HepG2 (cell line): Measurements from ENCODE around the gene NPFFR1. TPM values are rescaled to one million over a fixed set of nuclear protein-coding genes. Genes with fewer than 3 reads are reported as not detected.
A peak's percentile ranks its signal among the peaks of the same experiment; 100 is the strongest.

Experiments used
- AKNA ChIP-seq: sonication (generic); formaldehyde crosslinking; IDR thresholded peaks from 2 replicates; pipeline ENCODE4 v1.4.0; 2020; ENCODE audit warnings: missing genetic modification reagents, borderline replicate concordance
- ATF7 ChIP-seq, 2 experiments: fragments of 450-650 bp in 1 of 2; sonication (generic) in 1 of 2; formaldehyde crosslinking in 1 of 2; IDR thresholded peaks; 2 replicates each; pipeline versions ENCODE4 v1.4.0 to v1.6.1; 2016 to 2020; ENCODE audit warnings: antibody characterized with exemption in 1 of 2, mild to moderate bottlenecking in 1 of 2, missing genetic modification reagents in 1 of 2
- CREB1 ChIP-seq, 2 experiments: fragments of 450-650 bp in 1 of 2; IDR thresholded peaks; 2 replicates each; pipeline ENCODE4 v1.6.1; 2016 to 2017; ENCODE audit warnings: control low read depth in 1 of 2, mild to moderate bottlenecking in 1 of 2, missing compliant biosample characterization in 1 of 2, missing genetic modification characterization in 1 of 2
- GMEB1 ChIP-seq: sonication (generic); formaldehyde crosslinking; IDR thresholded peaks from 2 replicates; pipeline ENCODE4 v1.5.1; 2020; ENCODE audit warnings: missing genetic modification reagents, mild to moderate bottlenecking, borderline replicate concordance
- HDAC6 ChIP-seq: fragments of 200-600 bp; sonication (generic); IDR thresholded peaks from 2 replicates; pipeline ENCODE4 v1.7.0; 2017; ENCODE audit warnings: mild to moderate bottlenecking, antibody characterized with exemption, low read length, low read depth
- KDM6A ChIP-seq: IDR thresholded peaks from 2 replicates; pipeline ENCODE4 v1.6.1; 2016; ENCODE audit warnings: low read depth
- MTA1 ChIP-seq: sonication (generic); formaldehyde crosslinking; IDR thresholded peaks from 2 replicates; pipeline ENCODE4 v1.4.0; 2020; ENCODE audit warnings: missing genetic modification reagents, mild to moderate bottlenecking, borderline replicate concordance
- MYC ChIP-seq: sonication (generic); formaldehyde crosslinking; IDR thresholded peaks from 2 replicates; pipeline ENCODE4 v1.9.0; 2021; ENCODE audit warnings: missing genetic modification reagents, borderline replicate concordance
- NR2C2 ChIP-seq: sonication (generic); formaldehyde crosslinking; IDR thresholded peaks from 2 replicates; pipeline ENCODE4 v1.4.0; 2020; ENCODE audit warnings: missing genetic modification reagents, mild to moderate bottlenecking, moderate library complexity, borderline replicate concordance
- NR2F1 ChIP-seq, 2 experiments: fragments of 450-650 bp in 1 of 2; formaldehyde crosslinking in 1 of 2; IDR thresholded peaks; 2 replicates each; pipeline versions ENCODE4 v1.5.0 to v1.6.1; 2016 to 2020; ENCODE audit warnings: mild to moderate bottlenecking in 1 of 2, missing compliant biosample characterization in 1 of 2, missing genetic modification reagents in 1 of 2, moderate library complexity in 1 of 2
- PHF20 ChIP-seq: sonication (generic); formaldehyde crosslinking; IDR thresholded peaks from 2 replicates; pipeline ENCODE4 v1.5.0; 2020; ENCODE audit warnings: mild to moderate bottlenecking, missing genetic modification reagents
- POLR2G ChIP-seq: fragments of 200-400 bp; formaldehyde crosslinking; IDR thresholded peaks from 2 replicates; pipeline ENCODE4 v1.6.1; 2018; ENCODE audit warnings: mild to moderate bottlenecking, low read depth, low read length, moderate library complexity
- REL ChIP-seq: sonication (generic); formaldehyde crosslinking; conservative IDR thresholded peaks from 2 replicates; pipeline ENCODE4 v1.8.0; 2022; ENCODE audit warnings: mild to moderate bottlenecking, missing genetic modification reagents, moderate library complexity
- SIX1 ChIP-seq: sonication (generic); formaldehyde crosslinking; IDR thresholded peaks from 2 replicates; pipeline ENCODE4 v1.4.0; 2020; ENCODE audit warnings: missing genetic modification reagents, borderline replicate concordance
- SOX6 ChIP-seq, 2 experiments: fragments of 450-650 bp in 1 of 2; sonication (generic) in 1 of 2; formaldehyde crosslinking in 1 of 2; IDR thresholded peaks; 2 replicates each; pipeline versions ENCODE4 v1.4.0 to v1.6.1; 2017 to 2020; ENCODE audit warnings: antibody characterized with exemption in 1 of 2, mild to moderate bottlenecking in 1 of 2, missing genetic modification reagents in 1 of 2
- STAG1 ChIP-seq: sonication (generic); formaldehyde crosslinking; IDR thresholded peaks from 2 replicates; pipeline ENCODE4 v1.4.0; 2020; ENCODE audit warnings: missing genetic modification reagents
- TGIF2 ChIP-seq: IDR thresholded peaks from 2 replicates; pipeline ENCODE4 v1.6.1; 2016; ENCODE audit warnings: control low read depth, missing compliant biosample characterization
- THAP11 ChIP-seq: IDR thresholded peaks from 2 replicates; pipeline ENCODE4 v1.6.1; 2016; ENCODE audit warnings: missing biosample characterization, missing genetic modification reagents
- TSC22D2 ChIP-seq: sonication (generic); formaldehyde crosslinking; IDR thresholded peaks from 2 replicates; pipeline ENCODE4 v1.5.1; 2020; ENCODE audit warnings: missing genetic modification reagents, mild to moderate bottlenecking, borderline replicate concordance
- ZBTB20 ChIP-seq: sonication (generic); formaldehyde crosslinking; IDR thresholded peaks from 2 replicates; pipeline ENCODE4 v1.8.1; 2023; ENCODE audit warnings: missing genetic modification reagents, low read depth, mild to moderate bottlenecking, borderline replicate concordance
- ZNF619 ChIP-seq: sonication (generic); formaldehyde crosslinking; IDR thresholded peaks from 2 replicates; pipeline ENCODE4 v1.4.0; 2020; ENCODE audit warnings: mild to moderate bottlenecking, missing genetic modification reagents
- polyA plus RNA-seq, 8 experiments: library from polyadenylated mRNA; depleted of rRNA in 3 of 8; stranded (reverse) in 7 of 8; unstranded in 1 of 8; fragments of >200 nt; fragmentation: Illumina TruSeq in 4 of 8; extraction: Trizol in 4 of 8; gene quantifications; 2 replicates each; pipeline versions ENCODE4 v1.2.1 to v1.2.3, GENCODE V29; 2011 to 2016; ENCODE audit warnings: low read depth in 4 of 8, missing spikeins in 1 of 8, mixed read lengths in 1 of 8; ENCODE audit not compliant: insufficient read depth in 1 of 8
- total RNA-seq, 5 experiments: library from RNA; depleted of rRNA; stranded (reverse); fragments of >200 nt; fragmentation: Illumina TruSeq; extraction: Trizol; gene quantifications; 2 replicates each; pipeline ENCODE4 v1.2.3, GENCODE V29; 2016; ENCODE audit warnings: low read depth in 1 of 5

The NPFFR1 gene
- total and polyA plus RNA-seq, 2 of the 13 experiments (the other 11 are each of a cell fraction or from before 2014, with no cell fraction given): under 0.01 TPM; not detected in 1

GRCh38 chr10:70323697-70324338 is 40.0 kb upstream of the NPFFR1 start (continued):
- peak; percentile 98 for TF ChIP-seq MYC
- peak; percentile 81; the same call in 1 of the 2 replicates for TF ChIP-seq TSC22D2
- peak; percentile 65 for TF ChIP-seq STAG1 (CRISPR knock-in tag)
- peak; percentile 80 for TF ChIP-seq TGIF2 (CRISPR knock-in tag)
- no peak for TF ChIP-seq HDAC6
- TF ChIP-seq ZNF619 (CRISPR knock-in tag): peak; percentile 12; the same call in 1 of the 2 replicates
- TF ChIP-seq ATF7 (IDR thresholded peaks at IDR 0.05): no peak
- TF ChIP-seq ATF7 (CRISPR knock-in tag; IDR thresholded peaks at IDR 0.05): peak; percentile 64
- peak; percentile 55; the same call in 1 of the 2 replicates for TF ChIP-seq ZBTB20 (CRISPR knock-in tag)
- TF ChIP-seq REL (CRISPR knock-in tag): 0 out of 2 replicates have a peak, but pooled peaks have one; percentile 29
- TF ChIP-seq AKNA (CRISPR knock-in tag): no peak
- peak; percentile 59 for TF ChIP-seq GMEB1 (CRISPR knock-in tag)
- TF ChIP-seq KDM6A (CRISPR knock-in tag): 0 out of 2 replicates have a peak, but pooled peaks have one; percentile 23
- peak; percentile 90 for TF ChIP-seq THAP11
- 0 out of 2 replicates have a peak, but pooled peaks have one; percentile 13 for TF ChIP-seq SIX1
- no peak for TF ChIP-seq SOX6 (IDR thresholded peaks at IDR 0.05)
- peak; percentile 55 for TF ChIP-seq SOX6 (CRISPR knock-in tag; IDR thresholded peaks at IDR 0.05)
- peak; percentile 90 for TF ChIP-seq PHF20
- peak; percentile 76 to 78 for TF ChIP-seq NR2F1 (CRISPR knock-in tag; IDR thresholded peaks at IDR 0.05)
- peak; percentile 69; the same call in 1 of the 2 replicates for TF ChIP-seq MTA1 (CRISPR knock-in tag)
- no peak for TF ChIP-seq CREB1 (IDR thresholded peaks at IDR 0.05)
- TF ChIP-seq CREB1 (CRISPR knock-in tag; IDR thresholded peaks at IDR 0.05): no peak
- TF ChIP-seq POLR2G: peak; percentile 82
- peak; percentile 100 for TF ChIP-seq NR2C2
